ENCODE measurements around the gene CDC20B. TPM values are rescaled to one million over a fixed set of nuclear protein-coding genes. Genes with fewer than 3 reads are reported as not detected.
A peak's percentile ranks its signal among the peaks of the same experiment; 100 is the strongest.

CDC20B gene
- total and polyA plus RNA-seq, 2 donors from 2014 or later: 0.88 TPM; not detected in 1

- no peak overlapping the region for H3K4me3 ChIP-seq (ENCODE audit: low read length in 3 of 3)
- peaks cover 39% of the 10 kb centered on the region for H3K27me3 ChIP-seq (ENCODE audit: control insufficient read depth, insufficient read depth, low read length)
- FAIRE-seq: no peak
- H3K9ac ChIP-seq (ENCODE audit: low read length in 3 of 3): no peak overlapping the region
- no peaks in the 10 kb centered on the region for H3K36me3 ChIP-seq (ENCODE audit: control insufficient read depth in 2 of 3, insufficient read depth in 3 of 3, low read length in 3 of 3)
- no peak overlapping the region for H3K27ac ChIP-seq (ENCODE audit: low read depth in 2 of 2, low read length in 2 of 2)
- H3K9me3 ChIP-seq (ENCODE audit: control insufficient read depth in 2 of 3, insufficient read depth in 1 of 3, low read length in 3 of 3): no peaks in the 10 kb centered on the region
- DNase-seq: no peak
- H3K4me1 ChIP-seq (ENCODE audit: control insufficient read depth in 2 of 3, insufficient read depth in 2 of 3, low read depth in 1 of 3, low read length in 3 of 3): peaks cover 0 to 12% (median 3%) of the 10 kb centered on the region in 3 donors
- intact Hi-C loops (cut with DNase I): no loop called here
- TF ChIP-seq, protein P1, sequence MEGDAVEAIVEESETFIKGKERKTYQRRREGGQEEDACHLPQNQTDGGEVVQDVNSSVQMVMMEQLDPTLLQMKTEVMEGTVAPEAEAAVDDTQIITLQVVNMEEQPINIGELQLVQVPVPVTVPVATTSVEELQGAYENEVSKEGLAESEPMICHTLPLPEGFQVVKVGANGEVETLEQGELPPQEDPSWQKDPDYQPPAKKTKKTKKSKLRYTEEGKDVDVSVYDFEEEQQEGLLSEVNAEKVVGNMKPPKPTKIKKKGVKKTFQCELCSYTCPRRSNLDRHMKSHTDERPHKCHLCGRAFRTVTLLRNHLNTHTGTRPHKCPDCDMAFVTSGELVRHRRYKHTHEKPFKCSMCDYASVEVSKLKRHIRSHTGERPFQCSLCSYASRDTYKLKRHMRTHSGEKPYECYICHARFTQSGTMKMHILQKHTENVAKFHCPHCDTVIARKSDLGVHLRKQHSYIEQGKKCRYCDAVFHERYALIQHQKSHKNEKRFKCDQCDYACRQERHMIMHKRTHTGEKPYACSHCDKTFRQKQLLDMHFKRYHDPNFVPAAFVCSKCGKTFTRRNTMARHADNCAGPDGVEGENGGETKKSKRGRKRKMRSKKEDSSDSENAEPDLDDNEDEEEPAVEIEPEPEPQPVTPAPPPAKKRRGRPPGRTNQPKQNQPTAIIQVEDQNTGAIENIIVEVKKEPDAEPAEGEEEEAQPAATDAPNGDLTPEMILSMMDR (IDR thresholded peaks at IDR 0.05; ENCODE audit: borderline replicate concordance, extremely low read depth, insufficient read depth): no peak
Observed at GRCh38 chr5:55177078-55177477, 4.1 kb upstream of the CDC20B start.

GRCh38 chr5:55176176-55176818 lies 3.3 kb upstream of the CDC20B start:
- TF ChIP-seq, protein P1 (IDR thresholded peaks at IDR 0.05; ENCODE audit: borderline replicate concordance, extremely low read depth, insufficient read depth): peak; percentile 0
- Histone ChIP-seq H3K4me1 (ENCODE audit: control insufficient read depth in 2 of 3, insufficient read depth in 2 of 3, low read depth in 1 of 3, low read length in 3 of 3) (peaks cover 0 to 12% (median 3%) of the 10 kb centered on the region in 3 donors), H3K27me3 (ENCODE audit: control insufficient read depth, insufficient read depth, low read length) (peaks cover 39% of the 10 kb centered on the region), H3K4me3 (ENCODE audit: low read length in 3 of 3) (peak overlapping the region in 2 of 3 donors; percentile 14 to 38), H3K36me3 (ENCODE audit: control insufficient read depth in 2 of 3, insufficient read depth in 3 of 3, low read length in 3 of 3) (no peaks in the 10 kb centered on the region), H3K27ac (ENCODE audit: low read depth in 2 of 2, low read length in 2 of 2) (no peak overlapping the region), H3K9me3 (ENCODE audit: control insufficient read depth in 2 of 3, insufficient read depth in 1 of 3, low read length in 3 of 3) (no peaks in the 10 kb centered on the region), H3K9ac (ENCODE audit: low read length in 3 of 3) (no peak overlapping the region)
- DNase-seq: peak; percentile 59 to 73 (median 62)
- intact Hi-C loops (cut with DNase I): no loop called here
- no peak for FAIRE-seq

DNA sequence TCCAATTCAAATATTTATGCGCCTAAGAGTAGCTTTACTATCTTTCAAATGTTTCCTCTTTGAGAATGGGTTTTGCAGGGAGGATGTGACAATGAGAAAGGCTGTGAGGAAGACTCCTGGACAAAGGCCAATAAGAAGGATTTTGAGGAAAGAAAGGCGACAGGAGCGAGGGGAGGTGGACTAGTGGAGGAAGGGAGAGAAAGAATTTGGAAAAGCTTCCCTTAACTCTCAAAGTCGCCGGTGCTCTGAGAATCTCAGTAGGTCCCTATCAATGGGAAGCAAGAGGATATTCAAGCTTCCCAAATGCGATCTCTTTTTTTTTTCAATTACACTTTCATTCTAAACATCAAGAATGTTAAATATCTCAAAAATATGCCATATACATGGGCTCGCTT lies 2.8 kb upstream of the CDC20B start:
- FAIRE-seq (no peak), DNase-seq (no peak)
- Histone ChIP-seq H3K4me1 (ENCODE audit: control insufficient read depth in 2 of 3, insufficient read depth in 2 of 3, low read depth in 1 of 3, low read length in 3 of 3) (peaks cover 0 to 12% (median 3%) of the 10 kb centered on the region in 3 donors), H3K9me3 (ENCODE audit: control insufficient read depth in 2 of 3, insufficient read depth in 1 of 3, low read length in 3 of 3) (no peaks in the 10 kb centered on the region), H3K27ac (ENCODE audit: low read depth in 2 of 2, low read length in 2 of 2) (no peak overlapping the region), H3K36me3 (ENCODE audit: control insufficient read depth in 2 of 3, insufficient read depth in 3 of 3, low read length in 3 of 3) (no peaks in the 10 kb centered on the region), H3K4me3 (ENCODE audit: low read length in 3 of 3) (peak overlapping the region in 1 of 3 donors; percentile 38), H3K9ac (ENCODE audit: low read length in 3 of 3) (no peak overlapping the region), H3K27me3 (ENCODE audit: control insufficient read depth, insufficient read depth, low read length) (peaks cover 39% of the 10 kb centered on the region)
- intact Hi-C loops (cut with DNase I): no loop called here
- TF ChIP-seq, protein P1 (IDR thresholded peaks at IDR 0.05; ENCODE audit: borderline replicate concordance, extremely low read depth, insufficient read depth): no peak
